AG09309 (cell line): Measurements from ENCODE around the gene UGT1A4.

Source experiments
- DNase-seq: peaks from one replicate; pipeline ENCODE4 v3.0.0-alpha.2; 2010; ENCODE audit warnings: low read depth
- H3K4me3 ChIP-seq: 2 replicates; pipeline ENCODE4 v1.5.1; 2011; ENCODE audit warnings: mild to moderate bottlenecking, low read depth, low read length, moderate library complexity; ENCODE audit not compliant: control insufficient read depth
- TF ChIP-seq, protein P1 (sequence below): IDR thresholded peaks from 2 replicates; pipeline ENCODE4 v1.5.1; 2011; ENCODE audit warnings: mild to moderate bottlenecking, low read depth, low read length, inconsistent platforms; ENCODE audit not compliant: insufficient read depth, control insufficient read depth; ENCODE audit errors: missing control alignments

The UGT1A4 gene

GRCh38 chr2:233794128-233794658 lies 75.7 kb downstream of the UGT1A4 start:
- no peak overlapping the region for H3K4me3 ChIP-seq
- TF ChIP-seq, protein P1, sequence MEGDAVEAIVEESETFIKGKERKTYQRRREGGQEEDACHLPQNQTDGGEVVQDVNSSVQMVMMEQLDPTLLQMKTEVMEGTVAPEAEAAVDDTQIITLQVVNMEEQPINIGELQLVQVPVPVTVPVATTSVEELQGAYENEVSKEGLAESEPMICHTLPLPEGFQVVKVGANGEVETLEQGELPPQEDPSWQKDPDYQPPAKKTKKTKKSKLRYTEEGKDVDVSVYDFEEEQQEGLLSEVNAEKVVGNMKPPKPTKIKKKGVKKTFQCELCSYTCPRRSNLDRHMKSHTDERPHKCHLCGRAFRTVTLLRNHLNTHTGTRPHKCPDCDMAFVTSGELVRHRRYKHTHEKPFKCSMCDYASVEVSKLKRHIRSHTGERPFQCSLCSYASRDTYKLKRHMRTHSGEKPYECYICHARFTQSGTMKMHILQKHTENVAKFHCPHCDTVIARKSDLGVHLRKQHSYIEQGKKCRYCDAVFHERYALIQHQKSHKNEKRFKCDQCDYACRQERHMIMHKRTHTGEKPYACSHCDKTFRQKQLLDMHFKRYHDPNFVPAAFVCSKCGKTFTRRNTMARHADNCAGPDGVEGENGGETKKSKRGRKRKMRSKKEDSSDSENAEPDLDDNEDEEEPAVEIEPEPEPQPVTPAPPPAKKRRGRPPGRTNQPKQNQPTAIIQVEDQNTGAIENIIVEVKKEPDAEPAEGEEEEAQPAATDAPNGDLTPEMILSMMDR, result no peak
- DNase-seq, result no peak

- no peak for DNase-seq
These were observed 77.2 kb downstream of the UGT1A4 start for GRCh38 chr2:233795735-233796171.

DNA sequence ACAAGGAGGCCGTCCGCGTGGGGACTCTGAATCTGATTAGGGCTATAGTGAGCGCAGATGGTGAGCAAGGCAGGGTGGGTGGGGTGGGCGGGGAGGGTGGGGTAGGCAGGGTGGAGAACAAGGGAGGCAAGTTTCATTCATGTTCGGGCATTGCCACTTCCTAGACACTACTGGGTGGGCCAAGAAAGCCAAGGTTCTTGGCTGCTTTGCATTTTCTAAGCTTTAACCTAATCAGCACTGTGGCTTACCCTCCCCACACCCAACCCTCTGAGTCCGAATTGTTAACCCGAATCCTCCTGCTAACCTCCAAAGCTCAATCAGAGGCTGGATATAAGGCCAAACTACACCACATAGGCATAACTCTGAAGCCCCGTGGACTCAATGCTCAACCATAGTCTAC lies 77.7 kb downstream of the UGT1A4 start:
- TF ChIP-seq, protein P1, result no peak
- no peak for DNase-seq

More at GRCh38 chr2:233795735-233796171, 77.2 kb downstream of the UGT1A4 start:
- TF ChIP-seq, protein P1, result no peak
- H3K4me3 ChIP-seq, result no peak overlapping the region

DNA sequence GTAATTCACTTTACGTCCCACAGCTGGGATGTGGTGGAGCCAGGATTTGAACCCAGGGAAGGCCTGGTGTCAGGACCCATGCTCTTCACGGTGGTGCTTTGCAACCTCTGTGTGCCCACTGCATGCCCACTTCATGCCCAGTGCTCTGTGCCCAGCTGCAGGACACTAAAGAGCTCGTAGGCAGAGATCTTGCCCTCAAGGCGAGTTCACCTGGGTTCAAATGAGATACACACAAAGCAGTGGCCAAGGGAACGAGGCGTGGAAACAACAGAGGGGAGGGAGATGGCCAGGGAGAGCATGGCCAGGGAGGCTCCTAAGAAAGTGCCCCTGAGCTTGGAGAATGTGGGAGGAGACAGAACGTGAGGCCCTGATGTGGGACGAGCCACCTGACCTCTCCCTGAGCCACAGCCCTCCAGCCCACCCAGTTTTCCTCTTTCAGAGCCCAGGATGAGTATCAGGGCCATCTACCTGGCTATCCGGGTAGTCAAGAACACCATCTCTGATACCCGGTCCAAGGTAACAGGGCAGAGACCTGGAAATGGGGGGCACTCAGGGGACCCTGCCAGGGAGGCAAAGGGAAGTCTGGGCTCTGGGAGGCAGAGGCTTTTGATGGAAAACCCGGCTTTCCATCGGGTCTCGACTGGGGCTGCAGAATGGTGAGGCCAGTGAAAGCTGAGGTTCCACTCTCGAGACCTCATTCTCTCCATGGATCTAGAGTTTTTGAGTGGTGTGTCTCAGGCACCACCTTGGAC lies 80.0 kb downstream of the UGT1A4 start:
- TF ChIP-seq, protein P1, result no peak
- no peak for DNase-seq
- H3K4me3 ChIP-seq, result no peak overlapping the region

More for the DNA sequence above, 77.7 kb downstream of the UGT1A4 start:
- H3K4me3 ChIP-seq, result no peak overlapping the region

DNA sequence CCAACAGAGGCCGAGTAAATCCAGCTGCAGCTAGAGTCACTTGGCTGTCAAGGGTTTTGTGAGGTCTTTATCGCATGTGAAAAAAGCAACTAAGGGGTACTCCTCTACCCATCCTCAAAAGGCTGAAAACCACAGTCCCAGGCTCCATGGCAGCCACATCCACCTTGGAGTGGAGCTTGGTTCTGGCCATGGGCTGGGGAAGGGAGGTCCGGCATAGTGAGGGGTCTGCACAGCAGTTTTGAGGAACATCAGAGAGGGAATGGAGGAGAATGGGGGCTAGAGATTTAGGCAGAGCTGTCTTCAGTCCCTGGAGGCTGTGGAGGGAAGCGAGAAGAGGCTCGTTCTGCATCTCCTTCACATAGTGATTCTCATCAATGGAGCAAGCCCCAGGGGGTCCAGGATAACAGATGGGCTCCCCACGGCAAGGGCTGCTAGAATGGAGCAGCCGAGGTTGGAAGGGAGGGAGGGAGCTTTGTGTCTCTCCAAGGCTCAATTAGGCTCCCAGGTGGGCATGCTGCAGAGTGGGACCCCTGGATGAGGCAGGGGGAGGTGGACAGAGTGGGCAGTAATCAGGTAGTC lies 80.6 kb downstream of the UGT1A4 start:
- no peak for DNase-seq
- TF ChIP-seq, protein P1, result no peak
- H3K4me3 ChIP-seq, result no peak overlapping the region

GRCh38 chr2:233799716-233800115 lies 81.2 kb downstream of the UGT1A4 start:
- TF ChIP-seq, protein P1, result no peak
- no peak overlapping the region for H3K4me3 ChIP-seq
- no peak for DNase-seq
